DND-41 (cell line): ENCODE results near the gene OR11H6.

Experiments used
- CTCF ChIP-seq: IDR thresholded peaks from 2 replicates; pipeline ENCODE4 v1.5.1; 2012; ENCODE audit warnings: borderline replicate concordance, low read length, moderate library complexity, mild to moderate bottlenecking; ENCODE audit not compliant: poor library complexity, severe bottlenecking; ENCODE audit errors: extremely low read depth
- EZH2 ChIP-seq: IDR thresholded peaks from 3 replicates; pipeline ENCODE4 v1.6.1; 2012; ENCODE audit warnings: borderline replicate concordance, low read depth, mild to moderate bottlenecking, moderate library complexity, low read length, inconsistent platforms; ENCODE audit not compliant: severe bottlenecking

GRCh38 chr14:20176330-20176729 lies 47.2 kb upstream of the OR11H6 start:
- TF ChIP-seq EZH2 (no peak), CTCF (no peak)
